ENCODE measurements around the gene CDC34. TPM values are rescaled to one million over a fixed set of nuclear protein-coding genes. Genes with fewer than 3 reads are reported as not detected.

The CDC34 gene
- total RNA-seq, 1 donor from 2014 or later = 40.0 TPM

- Histone ChIP-seq H3K27ac (peak overlapping the region; percentile 49), H3K4me3 (no peak overlapping the region), H3K27me3 (ENCODE audit: low read depth) (no peaks in the 10 kb centered on the region), H3K36me3 (no peaks in the 10 kb centered on the region), H3K9me3 (no peaks in the 10 kb centered on the region), H3K4me1 (peaks cover 11% of the 10 kb centered on the region)
- no peak for TF ChIP-seq CTCF (IDR thresholded peaks at IDR 0.05)
- DNase-seq (peak; percentile 50), ATAC-seq (no peak)
- intact Hi-C loops (cut with DNase I) = no loop called here
Observed at GRCh38 chr19:567296-567900, 35.8 kb downstream of the CDC34 start.

GRCh38 chr19:570251-570686 lies 38.7 kb downstream of the CDC34 start:
- no peaks in the 10 kb centered on the region for H3K27me3 ChIP-seq (ENCODE audit: low read depth)
- ATAC-seq (no peak), DNase-seq (no peak)
- H3K4me3 ChIP-seq = no peak overlapping the region
- TF ChIP-seq CTCF (IDR thresholded peaks at IDR 0.05) = no peak
- intact Hi-C loops (cut with DNase I) = no loop called here
- H3K4me1 ChIP-seq = peaks cover 32% of the 10 kb centered on the region
- no peak overlapping the region for H3K27ac ChIP-seq
- no peaks in the 10 kb centered on the region for H3K9me3 ChIP-seq
- no peaks in the 10 kb centered on the region for H3K36me3 ChIP-seq

- Histone ChIP-seq H3K27me3 (ENCODE audit: low read depth) (no peaks in the 10 kb centered on the region), H3K4me3 (peak overlapping the region; percentile 96), H3K4me1 (peaks cover 40% of the 10 kb centered on the region), H3K9me3 (no peaks in the 10 kb centered on the region), H3K36me3 (no peaks in the 10 kb centered on the region), H3K27ac (peak overlapping the region; percentile 93)
- ATAC-seq (peak; percentile 12 to 15), DNase-seq (peak; percentile 70)
- TF ChIP-seq CTCF (IDR thresholded peaks at IDR 0.05) = no peak
- intact Hi-C loops (cut with DNase I) = no loop called here
Observed at GRCh38 chr19:570937-571565, 39.5 kb downstream of the CDC34 start.

GRCh38 chr19:571566-571974 lies 40.0 kb downstream of the CDC34 start:
- peak in 1 of 2 donors; percentile 15 for ATAC-seq
- Histone ChIP-seq H3K9me3 (no peaks in the 10 kb centered on the region), H3K4me3 (peak overlapping the region; percentile 96), H3K27me3 (ENCODE audit: low read depth) (no peaks in the 10 kb centered on the region), H3K27ac (peak overlapping the region; percentile 93), H3K36me3 (no peaks in the 10 kb centered on the region), H3K4me1 (peaks cover 45% of the 10 kb centered on the region)
- intact Hi-C loops (cut with DNase I) = no loop called here
- TF ChIP-seq CTCF (IDR thresholded peaks at IDR 0.05) = no peak
- DNase-seq = no peak

- H3K9me3 ChIP-seq = no peaks in the 10 kb centered on the region
- peak within 1 kb of the TSS; percentile 93 for H3K27ac ChIP-seq
- H3K36me3 ChIP-seq = no peaks in the 10 kb centered on the region
- ATAC-seq (peak; percentile 94 to 96), DNase-seq (peak; percentile 99)
- no peak for TF ChIP-seq CTCF (IDR thresholded peaks at IDR 0.05)
- peak within 1 kb of the TSS; percentile 96 for H3K4me3 ChIP-seq
- intact Hi-C loops (cut with DNase I) = no loop called here
- no peaks in the 10 kb centered on the region for H3K27me3 ChIP-seq (ENCODE audit: low read depth)
- peaks cover 52% of the 10 kb centered on the region for H3K4me1 ChIP-seq
Observed at GRCh38 chr19:572140-572742, 40.7 kb downstream of the CDC34 start, which contains the start of gene BSG. TSS of gene BSG (plus strand) at chr19:572596. CDS start at chr19:572635, 39 bp downstream.

Data from lower lobe of right lung (tissue), 2 donors.